ENCODE results near the gene KATNAL1. TPM values are rescaled to one million over a fixed set of nuclear protein-coding genes. Genes with fewer than 3 reads are reported as not detected.

KATNAL1 gene
- total RNA-seq, 1 experiment from 2014 or later, result 6.1 TPM

GRCh38 chr13:30156270-30156669 lies 151.1 kb downstream of the KATNAL1 start:
- POLR2A ChIA-PET, result interaction anchor here (0.6 to 1.7 kb wide), 3 partner anchors 14 to 1796 kb away, joined by 3 to 4 read pairs (median 4); no protein-coding TSS in a partner anchor
- Mint-ChIP-seq H3K27ac (ENCODE audit: low read depth, unreplicated experiment) (no peak overlapping the region), H3K4me3 (ENCODE audit: unreplicated experiment) (no peak overlapping the region), H3K4me1 (ENCODE audit: insufficient read depth, unreplicated experiment) (peaks cover 11% of the 10 kb centered on the region), H3K9me3 (ENCODE audit: unreplicated experiment) (no peaks in the 10 kb centered on the region), H3K36me3 (ENCODE audit: insufficient read depth, unreplicated experiment) (peaks cover 4% of the 10 kb centered on the region), H3K27me3 (ENCODE audit: insufficient read depth, unreplicated experiment) (no peaks in the 10 kb centered on the region)
- no peak for TF ChIP-seq CTCF (IDR thresholded peaks at IDR 0.05; ENCODE audit: unreplicated experiment)
- DNase-seq (ENCODE audit: unreplicated experiment), result no peak
- CTCF ChIA-PET, result interaction anchor here (1.0 to 4.5 kb wide), 4 partner anchors 13 to 386 kb away, joined by 3 to 97 read pairs (median 4); no protein-coding TSS in a partner anchor
- no TSS peak for BruUV-seq (replicated peaks)
- intact Hi-C loops (cut with micrococcal nuclease), result no loop called here

DNA sequence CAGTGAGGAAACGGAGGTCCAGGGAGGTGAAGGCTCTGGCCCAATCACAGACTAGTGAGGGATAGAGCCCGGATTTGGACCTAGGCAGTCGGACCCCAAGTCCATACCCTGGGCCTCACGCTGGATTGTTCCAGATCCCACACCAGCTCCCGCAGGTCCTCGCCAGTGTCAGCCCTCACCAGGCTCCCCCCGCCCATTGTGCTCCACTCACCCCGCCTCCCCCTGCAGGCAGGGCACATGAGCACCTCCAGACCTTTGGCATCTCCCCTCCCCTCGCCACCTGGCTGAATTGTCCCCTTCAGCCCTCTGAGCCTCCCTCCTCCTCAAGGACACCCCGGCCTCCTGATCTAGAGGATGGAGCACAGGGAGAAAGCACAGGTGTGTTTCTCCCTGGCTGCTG lies 152.4 kb downstream of the KATNAL1 start:
- POLR2A ChIA-PET, result interaction anchor here (1.5 kb wide), 1 partner anchor 13 kb away, joined by 5 read pairs; no protein-coding TSS in a partner anchor

GRCh38 chr13:30154531-30154930 lies 152.8 kb downstream of the KATNAL1 start:
- H3K4me3 Mint-ChIP-seq (ENCODE audit: unreplicated experiment), result no peak overlapping the region
- no peak for DNase-seq (ENCODE audit: unreplicated experiment)
- no peak for TF ChIP-seq CTCF (IDR thresholded peaks at IDR 0.05; ENCODE audit: unreplicated experiment)
- H3K27ac Mint-ChIP-seq (ENCODE audit: low read depth, unreplicated experiment), result no peak overlapping the region
- ChIA-PET POLR2A (interaction anchor here (1.5 kb wide), 1 partner anchor 12 kb away, joined by 5 read pairs; no protein-coding TSS in a partner anchor), CTCF (interaction anchor here (3.2 kb wide), 1 partner anchor 22 kb away, joined by 17 read pairs; no protein-coding TSS in a partner anchor)
- H3K9me3 Mint-ChIP-seq (ENCODE audit: unreplicated experiment), result no peaks in the 10 kb centered on the region
- H3K27me3 Mint-ChIP-seq (ENCODE audit: insufficient read depth, unreplicated experiment), result no peaks in the 10 kb centered on the region
- H3K4me1 Mint-ChIP-seq (ENCODE audit: insufficient read depth, unreplicated experiment), result peaks cover 10% of the 10 kb centered on the region
- intact Hi-C loops (cut with micrococcal nuclease), result no loop called here
- no TSS peak for BruUV-seq (replicated peaks)
- H3K36me3 Mint-ChIP-seq (ENCODE audit: insufficient read depth, unreplicated experiment), result peaks cover 4% of the 10 kb centered on the region

More for the DNA sequence above, 152.4 kb downstream of the KATNAL1 start:
- H3K9me3 Mint-ChIP-seq (ENCODE audit: unreplicated experiment), result no peaks in the 10 kb centered on the region
- intact Hi-C loops (cut with micrococcal nuclease), result no loop called here
- peaks cover 11% of the 10 kb centered on the region for H3K4me1 Mint-ChIP-seq (ENCODE audit: insufficient read depth, unreplicated experiment)
- H3K27me3 Mint-ChIP-seq (ENCODE audit: insufficient read depth, unreplicated experiment), result no peaks in the 10 kb centered on the region
- DNase-seq (ENCODE audit: unreplicated experiment), result no peak
- H3K27ac Mint-ChIP-seq (ENCODE audit: low read depth, unreplicated experiment), result no peak overlapping the region
- no peak for TF ChIP-seq CTCF (IDR thresholded peaks at IDR 0.05; ENCODE audit: unreplicated experiment)
- peaks cover 4% of the 10 kb centered on the region for H3K36me3 Mint-ChIP-seq (ENCODE audit: insufficient read depth, unreplicated experiment)
- no TSS peak for BruUV-seq (replicated peaks)
- H3K4me3 Mint-ChIP-seq (ENCODE audit: unreplicated experiment), result no peak overlapping the region
- CTCF ChIA-PET, result no interaction called here

DNA sequence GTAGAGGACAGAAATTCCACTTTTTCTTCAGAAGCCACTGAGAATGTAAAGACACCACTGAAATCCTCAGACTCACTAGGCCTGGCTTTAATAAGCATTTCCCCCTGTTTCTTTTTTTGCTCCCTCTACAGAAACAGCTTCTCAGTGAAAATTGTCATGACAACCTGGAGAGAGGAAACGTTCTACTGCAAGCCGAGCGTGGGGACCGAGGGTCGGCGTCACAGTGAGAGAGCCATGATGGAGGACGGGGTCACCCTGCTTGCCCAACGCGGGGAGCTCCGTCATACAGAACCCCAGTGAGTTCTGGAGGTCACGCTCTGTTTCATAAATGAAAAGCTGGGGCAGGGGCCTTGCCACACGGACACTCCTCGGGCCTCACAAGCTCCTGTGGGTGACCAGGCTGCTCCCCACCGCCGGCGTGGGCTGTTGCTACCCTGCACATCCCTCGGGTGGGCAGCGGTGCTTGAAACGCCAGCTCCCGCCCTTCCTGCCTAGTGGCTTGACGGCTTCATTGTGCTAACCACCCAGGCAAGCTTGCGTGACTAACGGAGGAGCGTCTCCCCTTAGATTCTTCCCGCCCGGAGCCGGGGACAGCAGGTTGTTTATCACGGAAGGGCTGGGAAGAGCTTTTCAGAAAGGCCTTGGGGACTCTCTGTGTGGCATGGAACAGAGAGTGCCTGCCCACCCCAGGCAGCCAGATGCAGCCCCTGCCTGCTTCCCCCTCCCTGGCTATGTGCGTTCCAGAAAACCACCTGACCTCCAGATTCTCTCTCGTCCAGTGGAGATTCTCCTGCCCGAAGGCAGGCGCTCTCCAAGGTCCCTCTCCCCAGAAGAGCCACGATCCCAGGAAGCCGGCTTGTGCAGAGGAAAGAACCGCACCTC lies 153.6 kb downstream of the KATNAL1 start:
- Mint-ChIP-seq H3K4me1 (ENCODE audit: insufficient read depth, unreplicated experiment) (peaks cover 4% of the 10 kb centered on the region), H3K27ac (ENCODE audit: low read depth, unreplicated experiment) (no peak overlapping the region), H3K4me3 (ENCODE audit: unreplicated experiment) (no peak overlapping the region), H3K36me3 (ENCODE audit: insufficient read depth, unreplicated experiment) (peaks cover 2% of the 10 kb centered on the region), H3K9me3 (ENCODE audit: unreplicated experiment) (no peaks in the 10 kb centered on the region), H3K27me3 (ENCODE audit: insufficient read depth, unreplicated experiment) (no peaks in the 10 kb centered on the region)
- no peak for TF ChIP-seq CTCF (IDR thresholded peaks at IDR 0.05; ENCODE audit: unreplicated experiment)
- intact Hi-C loops (cut with micrococcal nuclease), result no loop called here
- BruUV-seq (replicated peaks), result no TSS peak
- ChIA-PET CTCF (interaction anchor here (0.6 to 3.2 kb wide), 3 partner anchors 21 to 733 kb away, joined by 3 to 17 read pairs (median 4); no protein-coding TSS in a partner anchor), POLR2A (interaction anchor here (1.5 kb wide), 1 partner anchor 12 kb away, joined by 5 read pairs; no protein-coding TSS in a partner anchor)
- DNase-seq (ENCODE audit: unreplicated experiment), result no peak
